ENCODE measurements around the gene PMPCA.

The PMPCA gene

GRCh38 chr9:136394312-136395019, 16.0 kb upstream of the PMPCA start:
- Histone ChIP-seq H3K9ac (ENCODE audit: low read depth in 1 of 2, low read length in 2 of 2) (no peak overlapping the region), H3K27me3 (ENCODE audit: control insufficient read depth in 2 of 2, insufficient read depth in 2 of 2, low read length in 2 of 2) (no peaks in the 10 kb centered on the region), H3K4me3 (ENCODE audit: low read length in 2 of 2) (no peak overlapping the region), H3K27ac (ENCODE audit: low read depth in 2 of 2, low read length in 2 of 2) (no peak overlapping the region), H3K9me3 (ENCODE audit: control insufficient read depth in 2 of 2, low read length in 2 of 2) (no peaks in the 10 kb centered on the region), H3K4me1 (ENCODE audit: control insufficient read depth in 2 of 2, insufficient read depth in 2 of 2, low read length in 2 of 2) (peaks cover 14 to 17% of the 10 kb centered on the region in 2 donors), H3K36me3 (ENCODE audit: control insufficient read depth in 2 of 2, insufficient read depth in 2 of 2, low read length in 2 of 2) (peaks cover 35 to 53% of the 10 kb centered on the region in 2 donors)

GRCh38 chr9:136395020-136395340, 15.5 kb upstream of the PMPCA start:
- Histone ChIP-seq H3K9me3 (ENCODE audit: control insufficient read depth in 2 of 2, low read length in 2 of 2) (no peaks in the 10 kb centered on the region), H3K36me3 (ENCODE audit: control insufficient read depth in 2 of 2, insufficient read depth in 2 of 2, low read length in 2 of 2) (peaks cover 34 to 51% of the 10 kb centered on the region in 2 donors), H3K4me3 (ENCODE audit: low read length in 2 of 2) (no peak overlapping the region), H3K27ac (ENCODE audit: low read depth in 2 of 2, low read length in 2 of 2) (no peak overlapping the region), H3K4me1 (ENCODE audit: control insufficient read depth in 2 of 2, insufficient read depth in 2 of 2, low read length in 2 of 2) (peaks cover 14 to 18% of the 10 kb centered on the region in 2 donors), H3K9ac (ENCODE audit: low read depth in 1 of 2, low read length in 2 of 2) (no peak overlapping the region), H3K27me3 (ENCODE audit: control insufficient read depth in 2 of 2, insufficient read depth in 2 of 2, low read length in 2 of 2) (no peaks in the 10 kb centered on the region)

GRCh38 chr9:136395345-136396218, 14.9 kb upstream of the PMPCA start:
- H3K9ac ChIP-seq (ENCODE audit: low read depth in 1 of 2, low read length in 2 of 2) = no peak overlapping the region
- no peak overlapping the region for H3K4me3 ChIP-seq (ENCODE audit: low read length in 2 of 2)
- no peaks in the 10 kb centered on the region for H3K9me3 ChIP-seq (ENCODE audit: control insufficient read depth in 2 of 2, low read length in 2 of 2)
- H3K4me1 ChIP-seq (ENCODE audit: control insufficient read depth in 2 of 2, insufficient read depth in 2 of 2, low read length in 2 of 2) = peaks cover 18 to 22% of the 10 kb centered on the region in 2 donors
- no peak overlapping the region for H3K27ac ChIP-seq (ENCODE audit: low read depth in 2 of 2, low read length in 2 of 2)
- peaks cover 32 to 49% of the 10 kb centered on the region in 2 donors for H3K36me3 ChIP-seq (ENCODE audit: control insufficient read depth in 2 of 2, insufficient read depth in 2 of 2, low read length in 2 of 2)
- H3K27me3 ChIP-seq (ENCODE audit: control insufficient read depth in 2 of 2, insufficient read depth in 2 of 2, low read length in 2 of 2) = no peaks in the 10 kb centered on the region

- H3K4me3 ChIP-seq (ENCODE audit: low read length in 2 of 2) = no peak overlapping the region
- H3K27ac ChIP-seq (ENCODE audit: low read depth in 2 of 2, low read length in 2 of 2) = no peak overlapping the region
- peaks cover 32 to 49% of the 10 kb centered on the region in 2 donors for H3K36me3 ChIP-seq (ENCODE audit: control insufficient read depth in 2 of 2, insufficient read depth in 2 of 2, low read length in 2 of 2)
- H3K9ac ChIP-seq (ENCODE audit: low read depth in 1 of 2, low read length in 2 of 2) = no peak overlapping the region
- H3K9me3 ChIP-seq (ENCODE audit: control insufficient read depth in 2 of 2, low read length in 2 of 2) = no peaks in the 10 kb centered on the region
- H3K4me1 ChIP-seq (ENCODE audit: control insufficient read depth in 2 of 2, insufficient read depth in 2 of 2, low read length in 2 of 2) = peaks cover 18 to 23% of the 10 kb centered on the region in 2 donors
- no peaks in the 10 kb centered on the region for H3K27me3 ChIP-seq (ENCODE audit: control insufficient read depth in 2 of 2, insufficient read depth in 2 of 2, low read length in 2 of 2)
Measured at GRCh38 chr9:136396219-136396515, 14.3 kb upstream of the PMPCA start.

GRCh38 chr9:136397643-136398042, 12.8 kb upstream of the PMPCA start:
- Histone ChIP-seq H3K4me1 (ENCODE audit: control insufficient read depth in 2 of 2, insufficient read depth in 2 of 2, low read length in 2 of 2) (peaks cover 18 to 23% of the 10 kb centered on the region in 2 donors), H3K27ac (ENCODE audit: low read depth in 2 of 2, low read length in 2 of 2) (no peak overlapping the region), H3K27me3 (ENCODE audit: control insufficient read depth in 2 of 2, insufficient read depth in 2 of 2, low read length in 2 of 2) (no peaks in the 10 kb centered on the region), H3K4me3 (ENCODE audit: low read length in 2 of 2) (no peak overlapping the region), H3K9ac (ENCODE audit: low read depth in 1 of 2, low read length in 2 of 2) (no peak overlapping the region), H3K9me3 (ENCODE audit: control insufficient read depth in 2 of 2, low read length in 2 of 2) (no peaks in the 10 kb centered on the region), H3K36me3 (ENCODE audit: control insufficient read depth in 2 of 2, insufficient read depth in 2 of 2, low read length in 2 of 2) (peaks cover 21 to 45% of the 10 kb centered on the region in 2 donors)

- H3K4me3 ChIP-seq (ENCODE audit: low read length in 2 of 2) = no peak overlapping the region
- H3K9ac ChIP-seq (ENCODE audit: low read depth in 1 of 2, low read length in 2 of 2) = no peak overlapping the region
- H3K4me1 ChIP-seq (ENCODE audit: control insufficient read depth in 2 of 2, insufficient read depth in 2 of 2, low read length in 2 of 2) = peaks cover 18 to 23% of the 10 kb centered on the region in 2 donors
- no peaks in the 10 kb centered on the region for H3K27me3 ChIP-seq (ENCODE audit: control insufficient read depth in 2 of 2, insufficient read depth in 2 of 2, low read length in 2 of 2)
- no peaks in the 10 kb centered on the region for H3K9me3 ChIP-seq (ENCODE audit: control insufficient read depth in 2 of 2, low read length in 2 of 2)
- peaks cover 17 to 40% of the 10 kb centered on the region in 2 donors for H3K36me3 ChIP-seq (ENCODE audit: control insufficient read depth in 2 of 2, insufficient read depth in 2 of 2, low read length in 2 of 2)
- H3K27ac ChIP-seq (ENCODE audit: low read depth in 2 of 2, low read length in 2 of 2) = no peak overlapping the region
Measured at GRCh38 chr9:136398286-136398685, 12.2 kb upstream of the PMPCA start.

- peaks cover 9 to 41% of the 10 kb centered on the region in 2 donors for H3K36me3 ChIP-seq (ENCODE audit: control insufficient read depth in 2 of 2, insufficient read depth in 2 of 2, low read length in 2 of 2)
- H3K4me3 ChIP-seq (ENCODE audit: low read length in 2 of 2) = peak overlapping the region; percentile 76 to 82
- no peaks in the 10 kb centered on the region for H3K9me3 ChIP-seq (ENCODE audit: control insufficient read depth in 2 of 2, low read length in 2 of 2)
- no peaks in the 10 kb centered on the region for H3K27me3 ChIP-seq (ENCODE audit: control insufficient read depth in 2 of 2, insufficient read depth in 2 of 2, low read length in 2 of 2)
- H3K4me1 ChIP-seq (ENCODE audit: control insufficient read depth in 2 of 2, insufficient read depth in 2 of 2, low read length in 2 of 2) = peaks cover 18 to 26% of the 10 kb centered on the region in 2 donors
- H3K27ac ChIP-seq (ENCODE audit: low read depth in 2 of 2, low read length in 2 of 2) = no peak overlapping the region
- H3K9ac ChIP-seq (ENCODE audit: low read depth in 1 of 2, low read length in 2 of 2) = peak overlapping the region; percentile 35 to 65
Measured at GRCh38 chr9:136399176-136400037, 11.1 kb upstream of the PMPCA start.

- H3K4me3 ChIP-seq (ENCODE audit: low read length in 2 of 2) = peak within 1 kb of the TSS; percentile 76 to 82
- no peak within 1 kb of the TSS for H3K27ac ChIP-seq (ENCODE audit: low read depth in 2 of 2, low read length in 2 of 2)
- H3K4me1 ChIP-seq (ENCODE audit: control insufficient read depth in 2 of 2, insufficient read depth in 2 of 2, low read length in 2 of 2) = peaks cover 18 to 26% of the 10 kb centered on the region in 2 donors
- H3K36me3 ChIP-seq (ENCODE audit: control insufficient read depth in 2 of 2, insufficient read depth in 2 of 2, low read length in 2 of 2) = peaks cover under 1 to 39% of the 10 kb centered on the region in 2 donors
- no peaks in the 10 kb centered on the region for H3K9me3 ChIP-seq (ENCODE audit: control insufficient read depth in 2 of 2, low read length in 2 of 2)
- no peaks in the 10 kb centered on the region for H3K27me3 ChIP-seq (ENCODE audit: control insufficient read depth in 2 of 2, insufficient read depth in 2 of 2, low read length in 2 of 2)
- peak within 1 kb of the TSS; percentile 35 to 65 for H3K9ac ChIP-seq (ENCODE audit: low read depth in 1 of 2, low read length in 2 of 2)
Measured at GRCh38 chr9:136400038-136400834, 10.2 kb upstream of the PMPCA start, which contains the start of gene SNAPC4. Gene SNAPC4 (minus strand): TSS chr9:136400170. CDS start chr9:136398428, 1,742 bp downstream.

- H3K4me1 ChIP-seq (ENCODE audit: control insufficient read depth in 2 of 2, insufficient read depth in 2 of 2, low read length in 2 of 2) = peaks cover 17 to 21% of the 10 kb centered on the region in 2 donors
- H3K27ac ChIP-seq (ENCODE audit: low read depth in 2 of 2, low read length in 2 of 2) = no peak overlapping the region
- H3K36me3 ChIP-seq (ENCODE audit: control insufficient read depth in 2 of 2, insufficient read depth in 2 of 2, low read length in 2 of 2) = peaks cover 0 to 38% of the 10 kb centered on the region in 2 donors
- no peak overlapping the region for H3K4me3 ChIP-seq (ENCODE audit: low read length in 2 of 2)
- no peaks in the 10 kb centered on the region for H3K27me3 ChIP-seq (ENCODE audit: control insufficient read depth in 2 of 2, insufficient read depth in 2 of 2, low read length in 2 of 2)
- H3K9me3 ChIP-seq (ENCODE audit: control insufficient read depth in 2 of 2, low read length in 2 of 2) = no peaks in the 10 kb centered on the region
- no peak overlapping the region for H3K9ac ChIP-seq (ENCODE audit: low read depth in 1 of 2, low read length in 2 of 2)
Measured at GRCh38 chr9:136401173-136401922, 9.1 kb upstream of the PMPCA start.
